Heart left ventricle (tissue), 16 donors: ENCODE data around the gene FAM53B. TPM values are rescaled to one million over a fixed set of nuclear protein-coding genes. Genes with fewer than 3 reads are reported as not detected.

Experiments used
- ATAC-seq, 4 donors: fragments of 200-7000 bp; cut with Tn5 transposase; one replicate each; pipeline ENCODE4 v1.9.1; 2020 to 2022; ENCODE audit warnings: moderate library complexity in 4 of 4, mild to moderate bottlenecking in 3 of 4, moderate number of reproducible peaks in 1 of 4
- DNase-seq, 5 donors: peaks; one replicate each; pipeline ENCODE4 v3.0.0-alpha.2; 2020
- H3K27ac ChIP-seq, 12 donors: fragments of 200-600 bp; sonication (generic) in 4 of 12; one replicate each; pipeline versions ENCODE4 v1.5.0 to v1.8.0; 2016 to 2022; ENCODE audit warnings: mild to moderate bottlenecking in 2 of 12
- H3K27me3 ChIP-seq, 9 donors: fragments of 200-600 bp; sonication (generic) in 2 of 9; one replicate each; pipeline versions ENCODE4 v1.5.1 to v1.8.0; 2016 to 2022; ENCODE audit warnings: mild to moderate bottlenecking in 3 of 9
- H3K36me3 ChIP-seq, 9 donors: fragments of 200-600 bp; sonication (generic) in 2 of 9; one replicate each; pipeline versions ENCODE4 v1.5.0 to v1.8.0; 2018 to 2022; ENCODE audit warnings: mild to moderate bottlenecking in 2 of 9
- H3K4me1 ChIP-seq, 12 donors: fragments of 200-600 bp; sonication (generic) in 4 of 12; one replicate each; pipeline versions ENCODE4 v1.5.0 to v1.8.0; 2016 to 2022; ENCODE audit warnings: mild to moderate bottlenecking in 3 of 12
- H3K4me3 ChIP-seq, 12 donors: fragments of 200-600 bp; sonication (generic) in 4 of 12; one replicate each; pipeline versions ENCODE4 v1.5.0 to v1.8.0; 2017 to 2022; ENCODE audit warnings: mild to moderate bottlenecking in 9 of 12, moderate library complexity in 4 of 12
- H3K9me3 ChIP-seq, 12 donors: fragments of 200-600 bp; sonication (generic) in 4 of 12; one replicate each; pipeline versions ENCODE4 v1.5.0 to v1.8.0; 2016 to 2022; ENCODE audit warnings: mild to moderate bottlenecking in 1 of 12
- CTCF ChIP-seq, 12 donors: fragments of 200-600 bp; sonication (generic) in 4 of 12; IDR thresholded peaks; one replicate each; pipeline versions ENCODE4 v1.5.0 to v1.8.0; 2018 to 2022; ENCODE audit warnings: antibody characterized with exemption in 12 of 12, mild to moderate bottlenecking in 5 of 12
- POLR2A ChIP-seq, 2 donors: fragments of 450-650 bp; IDR thresholded peaks; one replicate each; pipeline ENCODE4 v1.6.1; 2017; ENCODE audit warnings: antibody characterized with exemption in 2 of 2, mild to moderate bottlenecking in 2 of 2, moderate library complexity in 2 of 2
- WGBS, 4 donors: extraction: QIAGEN DNeasy Blood & Tissue Kit in 2 of 4; methylation state at CpG; one replicate each; pipeline versions ENCODE4 v1.1.5 to v1.1.7; 2013 to 2018; 5-methylcytosine and 5-hydroxymethylcytosine counted together
- intact Hi-C, 10 donors: fragments of 100-400 bp; cut with DNase I; formaldehyde crosslinking; loops; one replicate each; pipeline versions ENCODE4 v1.11.1 to v1.14.2; 2022
- polyA plus RNA-seq, 2 donors: library from polyadenylated mRNA; stranded (reverse); fragments of 200-250 nt; gene quantifications; one replicate each; pipeline ENCODE4 v1.2.3, GENCODE V29; 2013
- total RNA-seq, 9 donors: library from RNA; depleted of rRNA in 2 of 9; stranded (reverse); fragments of >200 nt in 2 of 9; fragmentation: NEBNext Ultra II Directional in 3 of 9; extraction: Animal tissue kit (Norgen Biotek cat#: 25700) in 3 of 9; gene quantifications; one replicate each; pipeline versions ENCODE4 v1.1.0 to v1.2.4, GENCODE V29; 2016 to 2023
- donor health status: ischemic (EF 13 %, LVEDD 7.1; RV severe dilation, severe dysfunction).
- donor health status: healthy with polysubstance abuse.
- donor health status: DM: no; HTN: yes; CAD: no.
- donor health status: DM: no; HTN: no; CAD: no.
- donor health status: ischemic (EF 25% LVEDD 6.9; RV normal size, moderate dysfunction).
- donor health status: ischemic (EF 25% LVEDD 5.7; RV mildly dilated, moderate dysfunction).
- donor health status: healthy.
- donor health status: DM: yes; HTN: yes; CAD: no.
- donor health status: ischemic (EF 35%, LVEDD 5.7; RV mildly dilated, moderate dysfunction).
- donor health status: nonischemic (EF 11% LVEDD 7.7; RV severe dilation, severe dysfunction).
- donor health status: DM: yes; HTN: yes; CAD: no.
- donor health status: PGD.
- donor health status: ischemic (EF 29% LVEDD 5.4; RV normal size, mild dysfunction).
- donor health status: nonischemic (EF 23%, LVEDD 6.1; RV moderate dilation, normal function).

FAM53B gene
- total and polyA plus RNA-seq, 11 donors, result 23.7 to 57.7 (median 35.5) TPM

- H3K4me3 ChIP-seq, result no peak overlapping the region
- 37 to 48% (median 45%) methylated on average over 14 of the region's 14 CpGs for WGBS, 4 donors
- DNase-seq, result peak in 3 of 5 donors; percentile 57 to 70 (median 64)
- H3K9me3 ChIP-seq, result no peaks in the 10 kb centered on the region
- H3K4me1 ChIP-seq, result peaks cover 40 to 99% (median 93%) of the 10 kb centered on the region in 12 donors
- H3K27me3 ChIP-seq, result no peaks in the 10 kb centered on the region
- intact Hi-C loops, result loop anchor here in 1 of 10 donors (5.0 kb wide), 1 partner anchor 56 kb away; no protein-coding TSS in a partner anchor
- TF ChIP-seq CTCF (IDR thresholded peaks at IDR 0.05) (no peak), POLR2A (IDR thresholded peaks at IDR 0.05) (peak in 1 of 2 donors; percentile 17)
- H3K27ac ChIP-seq, result peak overlapping the region; percentile 59 to 87 (median 78)
- peaks cover 0 to 5% (median 0%) of the 10 kb centered on the region in 9 donors for H3K36me3 ChIP-seq
- peak; percentile 60 to 72 (median 66) for ATAC-seq
Measured at GRCh38 chr10:124728071-124728829, 15.9 kb downstream of the FAM53B start.

- Histone ChIP-seq H3K9me3 (no peaks in the 10 kb centered on the region), H3K27me3 (no peaks in the 10 kb centered on the region), H3K27ac (peak overlapping the region; percentile 59 to 87 (median 78)), H3K4me3 (no peak overlapping the region), H3K36me3 (peaks cover 0 to 5% (median 0%) of the 10 kb centered on the region in 9 donors), H3K4me1 (peaks cover 32 to 99% (median 93%) of the 10 kb centered on the region in 12 donors)
- intact Hi-C loops, result loop anchor here in 1 of 10 donors (5.0 kb wide), 1 partner anchor 55 kb away; no protein-coding TSS in a partner anchor
- DNase-seq, result peak in 1 of 5 donors; percentile 30
- no peak for ATAC-seq
- WGBS, 4 donors, result 40 to 50% (median 46%) methylated on average over 6 of the region's 6 CpGs
- TF ChIP-seq POLR2A (IDR thresholded peaks at IDR 0.05) (no peak), CTCF (IDR thresholded peaks at IDR 0.05) (no peak)
Measured at GRCh38 chr10:124727361-124727960, 16.7 kb downstream of the FAM53B start.

GRCh38 chr10:124725791-124726190, 18.4 kb downstream of the FAM53B start:
- H3K4me1 ChIP-seq, result peaks cover 29 to 100% (median 94%) of the 10 kb centered on the region in 12 donors
- intact Hi-C loops, result loop anchor here in 1 of 10 donors (5.0 kb wide), 1 partner anchor 53 kb away; no protein-coding TSS in a partner anchor
- peaks cover 0 to 5% (median 0%) of the 10 kb centered on the region in 9 donors for H3K36me3 ChIP-seq
- H3K4me3 ChIP-seq, result no peak overlapping the region
- ATAC-seq (no peak), DNase-seq (no peak)
- H3K27ac ChIP-seq, result no peak overlapping the region
- no peak for TF ChIP-seq CTCF (IDR thresholded peaks at IDR 0.05)
- no peak for TF ChIP-seq POLR2A (IDR thresholded peaks at IDR 0.05)
- 81 to 96% (median 92%) methylated on average over 7 of the region's 7 CpGs for WGBS, 4 donors
- H3K27me3 ChIP-seq, result no peaks in the 10 kb centered on the region
- H3K9me3 ChIP-seq, result no peaks in the 10 kb centered on the region

- Histone ChIP-seq H3K27ac (peak overlapping the region in 10 of 12 donors; percentile 74 to 93 (median 83)), H3K9me3 (no peaks in the 10 kb centered on the region), H3K4me1 (peaks cover 29 to 100% (median 98%) of the 10 kb centered on the region in 12 donors), H3K27me3 (no peaks in the 10 kb centered on the region), H3K4me3 (no peak overlapping the region), H3K36me3 (peaks cover 0 to 5% (median 0%) of the 10 kb centered on the region in 9 donors)
- ATAC-seq (no peak), DNase-seq (peak in 2 of 5 donors; percentile 4 to 16)
- TF ChIP-seq CTCF (IDR thresholded peaks at IDR 0.05) (no peak), POLR2A (IDR thresholded peaks at IDR 0.05) (no peak)
- WGBS, 4 donors, result 87 to 95% (median 92%) methylated on average over 9 of the region's 9 CpGs
- intact Hi-C loops, result loop anchor here in 1 of 10 donors (5.0 kb wide), 1 partner anchor 53 kb away; no protein-coding TSS in a partner anchor
Measured at GRCh38 chr10:124725171-124725631, 19.0 kb downstream of the FAM53B start.
